ENCODE measurements around the gene SLC6A1. TPM values are rescaled to one million over a fixed set of nuclear protein-coding genes. Genes with fewer than 3 reads are reported as not detected.

Gene SLC6A1
- total and polyA plus RNA-seq, 2 of the 4 experiments (the other 2 are of a cell fraction), result 0.02 TPM; not detected in 1

DNA sequence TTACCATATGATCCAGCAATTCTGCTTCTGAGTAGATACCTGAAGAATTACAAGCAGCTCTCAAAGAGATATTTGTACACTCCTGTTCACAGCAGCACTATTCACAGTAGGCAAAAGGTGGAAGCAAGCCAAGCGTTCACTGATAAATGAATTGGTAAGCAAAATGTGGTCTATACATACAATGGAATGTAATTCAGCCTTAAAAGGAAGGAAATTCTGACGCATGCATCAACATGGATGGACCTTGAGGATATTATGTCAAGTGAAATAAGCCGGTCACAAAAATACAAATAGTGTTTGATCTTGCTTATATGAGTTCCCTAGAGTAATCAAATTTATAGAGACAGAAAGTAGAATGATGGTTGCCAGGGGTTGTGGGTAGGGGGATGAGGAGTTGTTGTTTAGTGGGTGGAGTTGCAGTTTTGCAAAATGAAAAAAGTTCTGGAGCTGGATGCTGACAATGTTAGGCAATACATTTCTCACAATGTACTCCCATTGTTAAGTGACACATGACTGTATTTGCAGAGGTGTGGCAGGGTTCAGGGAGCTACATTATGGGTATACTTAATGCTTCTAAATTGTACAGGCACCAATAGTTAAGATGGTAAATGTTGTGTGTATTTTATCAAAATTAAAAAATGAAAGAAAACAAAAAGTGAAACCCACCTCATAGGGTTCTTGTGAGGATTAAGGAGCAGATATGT lies 26.7 kb downstream of the SLC6A1 start:
- Histone ChIP-seq H3K4me2 (ENCODE audit: low read depth, low read length) (no peak overlapping the region), H3K9me3 (ENCODE audit: control insufficient read depth, insufficient read depth, low read length) (no peaks in the 10 kb centered on the region), H3K4me1 (ENCODE audit: control insufficient read depth, insufficient read depth, low read length) (no peaks in the 10 kb centered on the region), H3K27ac (ENCODE audit: insufficient read depth, low read length) (no peak overlapping the region), H3K23ac (ENCODE audit: low read depth, low read length) (no peak overlapping the region), H2AK9ac (replicated peaks; ENCODE audit: low read depth, low read length, poor library complexity) (no peak overlapping the region), H2AFZ (replicated peaks; ENCODE audit: low read length, poor library complexity) (no peak overlapping the region), H3K9ac (ENCODE audit: low read depth, low read length) (no peak overlapping the region), H2BK120ac (ENCODE audit: low read depth, low read length) (no peak overlapping the region), H2BK20ac (ENCODE audit: low read depth, low read length) (no peak overlapping the region), H3K79me1 (ENCODE audit: low read depth in 1 of 2, low read length in 2 of 2) (no peaks in the 10 kb centered on the region), H4K5ac (ENCODE audit: low read depth, low read length) (no peak overlapping the region), H4K20me1 (ENCODE audit: insufficient read depth, low read length) (no peaks in the 10 kb centered on the region), H3K18ac (ENCODE audit: low read depth, low read length) (no peak overlapping the region), H2AK5ac (ENCODE audit: low read depth, low read length) (no peak overlapping the region), H3K4me3 (ENCODE audit: insufficient read depth, low read depth, low read length) (no peak overlapping the region), H3K36me3 (ENCODE audit: control insufficient read depth, insufficient read depth, low read length) (no peaks in the 10 kb centered on the region), H2BK15ac (ENCODE audit: low read depth, low read length) (no peak overlapping the region), H3K56ac (ENCODE audit: extremely low read depth, insufficient read depth, low read length) (no peak overlapping the region), H3K27me3 (ENCODE audit: control insufficient read depth, insufficient read depth, low read length) (peaks cover 30% of the 10 kb centered on the region), H4K8ac (ENCODE audit: low read depth in 2 of 2, low read length in 2 of 2) (no peak overlapping the region), H4K91ac (ENCODE audit: insufficient read depth, low read depth, low read length) (no peak overlapping the region), H3K9me1 (ENCODE audit: insufficient read depth, low read length) (no peaks in the 10 kb centered on the region), H3K4ac (ENCODE audit: low read depth, low read length) (no peak overlapping the region), H2BK5ac (ENCODE audit: low read depth, low read length, poor library complexity, severe bottlenecking) (no peak overlapping the region), H3K14ac (replicated peaks; ENCODE audit: low read depth, low read length) (no peak overlapping the region)
- intact Hi-C loops (cut with micrococcal nuclease) (no loop called here), in situ Hi-C loops (cut with MboI; ENCODE audit: low sequenced_read_pairs) (no loop called here), dilution Hi-C loops (cut with HindIII; ENCODE audit: low sequenced_read_pairs, unreplicated experiment) (no loop called here)
- ChIA-PET POLR2A (ENCODE audit: unreplicated experiment) (no interaction called here), CTCF (no interaction called here)
- no CpG with 5 or more reads among the region's 3 CpGs for WGBS, 2 experiments (ENCODE audit: extremely low coverage in 2 of 2, insufficient read length in 1 of 2)
- ATAC-seq (ENCODE audit: low read depth), result no peak
- no peak for DNase-seq
- TF ChIP-seq MAZ (IDR thresholded peaks at IDR 0.05; ENCODE audit: borderline replicate concordance, low read depth, low read length) (no peak), MAFK (IDR thresholded peaks at IDR 0.05; ENCODE audit: low read depth, low read length) (no peak), NFE2L2 (IDR thresholded peaks at IDR 0.05; ENCODE audit: low read depth, low read length) (no peak), RFX5 (IDR thresholded peaks at IDR 0.05; ENCODE audit: low read depth, low read length) (no peak), MXI1 (IDR thresholded peaks at IDR 0.05; ENCODE audit: borderline replicate concordance, low read depth, low read length) (no peak), BHLHE40 (IDR thresholded peaks at IDR 0.05; ENCODE audit: low read depth, low read length) (no peak), CHD1 (IDR thresholded peaks at IDR 0.05; ENCODE audit: low read depth, low read length) (no peak), CEBPB (IDR thresholded peaks at IDR 0.05; ENCODE audit: low read depth, low read length) (no peak)
- TF ChIP-seq, protein P1, sequence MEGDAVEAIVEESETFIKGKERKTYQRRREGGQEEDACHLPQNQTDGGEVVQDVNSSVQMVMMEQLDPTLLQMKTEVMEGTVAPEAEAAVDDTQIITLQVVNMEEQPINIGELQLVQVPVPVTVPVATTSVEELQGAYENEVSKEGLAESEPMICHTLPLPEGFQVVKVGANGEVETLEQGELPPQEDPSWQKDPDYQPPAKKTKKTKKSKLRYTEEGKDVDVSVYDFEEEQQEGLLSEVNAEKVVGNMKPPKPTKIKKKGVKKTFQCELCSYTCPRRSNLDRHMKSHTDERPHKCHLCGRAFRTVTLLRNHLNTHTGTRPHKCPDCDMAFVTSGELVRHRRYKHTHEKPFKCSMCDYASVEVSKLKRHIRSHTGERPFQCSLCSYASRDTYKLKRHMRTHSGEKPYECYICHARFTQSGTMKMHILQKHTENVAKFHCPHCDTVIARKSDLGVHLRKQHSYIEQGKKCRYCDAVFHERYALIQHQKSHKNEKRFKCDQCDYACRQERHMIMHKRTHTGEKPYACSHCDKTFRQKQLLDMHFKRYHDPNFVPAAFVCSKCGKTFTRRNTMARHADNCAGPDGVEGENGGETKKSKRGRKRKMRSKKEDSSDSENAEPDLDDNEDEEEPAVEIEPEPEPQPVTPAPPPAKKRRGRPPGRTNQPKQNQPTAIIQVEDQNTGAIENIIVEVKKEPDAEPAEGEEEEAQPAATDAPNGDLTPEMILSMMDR (conservative IDR thresholded peaks at IDR 0.05; ENCODE audit: low read depth, low read length), result no peak
- TF ChIP-seq, protein P2, sequence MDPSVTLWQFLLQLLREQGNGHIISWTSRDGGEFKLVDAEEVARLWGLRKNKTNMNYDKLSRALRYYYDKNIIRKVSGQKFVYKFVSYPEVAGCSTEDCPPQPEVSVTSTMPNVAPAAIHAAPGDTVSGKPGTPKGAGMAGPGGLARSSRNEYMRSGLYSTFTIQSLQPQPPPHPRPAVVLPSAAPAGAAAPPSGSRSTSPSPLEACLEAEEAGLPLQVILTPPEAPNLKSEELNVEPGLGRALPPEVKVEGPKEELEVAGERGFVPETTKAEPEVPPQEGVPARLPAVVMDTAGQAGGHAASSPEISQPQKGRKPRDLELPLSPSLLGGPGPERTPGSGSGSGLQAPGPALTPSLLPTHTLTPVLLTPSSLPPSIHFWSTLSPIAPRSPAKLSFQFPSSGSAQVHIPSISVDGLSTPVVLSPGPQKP (IDR thresholded peaks at IDR 0.05; ENCODE audit: borderline replicate concordance, low read depth, low read length), result no peak
- BruUV-seq (replicated peaks), result no TSS peak

Measured in IMR-90 (cell line).